ENCODE data around the gene TCIRG1.

The TCIRG1 gene

GRCh38 chr11:67997475-67997921 is 41.3 kb upstream of the TCIRG1 start:
- Histone ChIP-seq H3K9me3 (ENCODE audit: control insufficient read depth, insufficient read depth, low read length) (no peaks in the 10 kb centered on the region), H3K4me1 (ENCODE audit: control insufficient read depth, insufficient read depth, low read length) (peaks cover 6% of the 10 kb centered on the region), H3K36me3 (ENCODE audit: control insufficient read depth, insufficient read depth, low read length) (no peaks in the 10 kb centered on the region; the same call in 1 of the 2 replicates), H3K4me3 (ENCODE audit: low read length) (no peak overlapping the region), H3K27me3 (ENCODE audit: control insufficient read depth, insufficient read depth, low read length) (no peaks in the 10 kb centered on the region), H3K27ac (ENCODE audit: low read length) (no peak overlapping the region)
- WGBS (ENCODE audit: insufficient coverage, insufficient read length), result no CpG with 5 or more reads among the region's 29 CpGs
- DNase-seq (ENCODE audit: low read depth, low spot score), result no peak

DNA sequence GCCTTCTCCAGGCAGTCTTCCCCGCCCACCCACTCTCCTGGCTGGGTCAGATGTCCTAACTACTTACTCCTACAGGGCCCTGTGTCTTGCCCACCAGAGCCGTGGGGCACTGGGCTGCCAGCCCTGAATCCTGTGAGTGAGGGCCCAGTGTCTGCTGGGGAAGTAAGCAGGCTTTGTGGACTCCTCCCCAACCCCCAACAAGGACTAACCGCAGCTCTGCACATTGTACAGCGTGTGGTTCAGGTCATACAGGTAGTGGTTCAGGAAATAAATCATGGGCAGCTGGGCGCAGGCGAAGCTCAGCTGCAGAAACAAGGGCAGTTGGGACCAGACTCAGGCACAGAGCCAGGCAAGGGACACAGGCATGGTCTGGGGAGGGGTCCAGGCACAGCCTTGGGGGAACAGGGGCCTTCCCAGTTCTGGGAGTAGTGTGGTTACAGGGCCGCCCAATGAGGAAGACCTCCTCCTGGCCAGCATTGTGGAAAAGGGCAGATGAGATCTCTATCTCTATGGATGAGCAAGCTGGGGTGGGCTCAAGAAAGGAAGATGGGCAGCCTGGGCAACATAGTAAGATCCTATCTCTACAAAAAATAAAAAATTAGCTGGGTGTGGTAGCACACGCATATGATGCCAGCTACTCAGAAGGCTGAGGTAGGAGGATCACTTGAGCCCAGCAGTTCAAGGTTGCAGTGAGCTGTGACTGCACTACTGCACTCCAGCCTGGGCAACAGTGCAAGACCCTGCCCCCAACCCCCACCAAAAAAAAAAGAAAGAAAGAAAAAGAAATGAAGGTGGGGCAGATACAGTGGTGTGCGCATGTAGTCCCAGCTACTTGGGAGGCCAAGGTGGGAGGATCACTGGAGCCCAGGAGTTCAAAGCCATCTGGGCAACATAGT is 40.4 kb upstream of the TCIRG1 start:
- peaks cover 8% of the 10 kb centered on the region for H3K4me1 ChIP-seq (ENCODE audit: control insufficient read depth, insufficient read depth, low read length)
- no peaks in the 10 kb centered on the region; the same call in 1 of the 2 replicates for H3K36me3 ChIP-seq (ENCODE audit: control insufficient read depth, insufficient read depth, low read length)
- H3K27ac ChIP-seq (ENCODE audit: low read length), result no peak overlapping the region
- no peaks in the 10 kb centered on the region for H3K27me3 ChIP-seq (ENCODE audit: control insufficient read depth, insufficient read depth, low read length)
- no peak for DNase-seq (ENCODE audit: low read depth, low spot score)
- no peak overlapping the region for H3K4me3 ChIP-seq (ENCODE audit: low read length)
- H3K9me3 ChIP-seq (ENCODE audit: control insufficient read depth, insufficient read depth, low read length), result no peaks in the 10 kb centered on the region
- no CpG with 5 or more reads among the region's 9 CpGs for WGBS (ENCODE audit: insufficient coverage, insufficient read length)

DNA sequence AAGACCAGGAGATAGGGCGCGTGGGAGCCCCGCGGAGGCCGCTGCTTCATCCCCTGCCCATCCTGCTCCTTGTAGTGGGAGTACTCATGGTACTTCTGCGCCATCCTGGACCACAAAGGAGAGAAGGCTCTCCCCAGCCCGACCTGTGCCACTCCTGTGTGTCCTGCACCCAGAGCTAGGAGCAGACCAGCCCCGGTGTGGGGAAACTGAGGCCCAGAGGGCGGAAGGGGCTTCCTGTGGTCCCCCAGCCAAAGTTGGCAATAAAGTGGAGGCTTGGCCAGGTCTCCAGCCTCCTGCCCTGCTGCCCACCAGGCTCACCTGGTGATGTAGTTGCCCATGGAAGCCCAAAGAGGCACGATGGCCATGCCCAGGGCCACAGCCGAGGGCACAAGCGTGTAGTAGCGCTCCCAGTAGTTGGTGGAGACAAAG is 39.6 kb upstream of the TCIRG1 start:
- Histone ChIP-seq H3K4me1 (ENCODE audit: control insufficient read depth, insufficient read depth, low read length) (peaks cover 8% of the 10 kb centered on the region), H3K9me3 (ENCODE audit: control insufficient read depth, insufficient read depth, low read length) (no peaks in the 10 kb centered on the region), H3K36me3 (ENCODE audit: control insufficient read depth, insufficient read depth, low read length) (no peaks in the 10 kb centered on the region; the same call in 1 of the 2 replicates), H3K27ac (ENCODE audit: low read length) (no peak overlapping the region), H3K27me3 (ENCODE audit: control insufficient read depth, insufficient read depth, low read length) (no peaks in the 10 kb centered on the region), H3K4me3 (ENCODE audit: low read length) (no peak overlapping the region)
- no CpG with 5 or more reads among the region's 13 CpGs for WGBS (ENCODE audit: insufficient coverage, insufficient read length)
- DNase-seq (ENCODE audit: low read depth, low spot score), result no peak

GRCh38 chr11:67999704-68000103 is 39.1 kb upstream of the TCIRG1 start:
- Histone ChIP-seq H3K27me3 (ENCODE audit: control insufficient read depth, insufficient read depth, low read length) (no peaks in the 10 kb centered on the region), H3K27ac (ENCODE audit: low read length) (no peak overlapping the region), H3K4me3 (ENCODE audit: low read length) (no peak overlapping the region), H3K4me1 (ENCODE audit: control insufficient read depth, insufficient read depth, low read length) (peaks cover 11% of the 10 kb centered on the region), H3K36me3 (ENCODE audit: control insufficient read depth, insufficient read depth, low read length) (no peaks in the 10 kb centered on the region; the same call in 1 of the 2 replicates), H3K9me3 (ENCODE audit: control insufficient read depth, insufficient read depth, low read length) (no peaks in the 10 kb centered on the region)
- DNase-seq (ENCODE audit: low read depth, low spot score), result no peak
- WGBS (ENCODE audit: insufficient coverage, insufficient read length), result no CpG with 5 or more reads among the region's 5 CpGs

- no peak overlapping the region for H3K4me3 ChIP-seq (ENCODE audit: low read length)
- no peak for DNase-seq (ENCODE audit: low read depth, low spot score)
- peaks cover 6% of the 10 kb centered on the region for H3K4me1 ChIP-seq (ENCODE audit: control insufficient read depth, insufficient read depth, low read length)
- no peaks in the 10 kb centered on the region; the same call in 1 of the 2 replicates for H3K36me3 ChIP-seq (ENCODE audit: control insufficient read depth, insufficient read depth, low read length)
- H3K27ac ChIP-seq (ENCODE audit: low read length), result no peak overlapping the region
- no peaks in the 10 kb centered on the region for H3K9me3 ChIP-seq (ENCODE audit: control insufficient read depth, insufficient read depth, low read length)
- no CpG with 5 or more reads among the region's 9 CpGs for WGBS (ENCODE audit: insufficient coverage, insufficient read length)
- no peaks in the 10 kb centered on the region for H3K27me3 ChIP-seq (ENCODE audit: control insufficient read depth, insufficient read depth, low read length)
Observed at GRCh38 chr11:68002575-68002937, 36.3 kb upstream of the TCIRG1 start.

DNA sequence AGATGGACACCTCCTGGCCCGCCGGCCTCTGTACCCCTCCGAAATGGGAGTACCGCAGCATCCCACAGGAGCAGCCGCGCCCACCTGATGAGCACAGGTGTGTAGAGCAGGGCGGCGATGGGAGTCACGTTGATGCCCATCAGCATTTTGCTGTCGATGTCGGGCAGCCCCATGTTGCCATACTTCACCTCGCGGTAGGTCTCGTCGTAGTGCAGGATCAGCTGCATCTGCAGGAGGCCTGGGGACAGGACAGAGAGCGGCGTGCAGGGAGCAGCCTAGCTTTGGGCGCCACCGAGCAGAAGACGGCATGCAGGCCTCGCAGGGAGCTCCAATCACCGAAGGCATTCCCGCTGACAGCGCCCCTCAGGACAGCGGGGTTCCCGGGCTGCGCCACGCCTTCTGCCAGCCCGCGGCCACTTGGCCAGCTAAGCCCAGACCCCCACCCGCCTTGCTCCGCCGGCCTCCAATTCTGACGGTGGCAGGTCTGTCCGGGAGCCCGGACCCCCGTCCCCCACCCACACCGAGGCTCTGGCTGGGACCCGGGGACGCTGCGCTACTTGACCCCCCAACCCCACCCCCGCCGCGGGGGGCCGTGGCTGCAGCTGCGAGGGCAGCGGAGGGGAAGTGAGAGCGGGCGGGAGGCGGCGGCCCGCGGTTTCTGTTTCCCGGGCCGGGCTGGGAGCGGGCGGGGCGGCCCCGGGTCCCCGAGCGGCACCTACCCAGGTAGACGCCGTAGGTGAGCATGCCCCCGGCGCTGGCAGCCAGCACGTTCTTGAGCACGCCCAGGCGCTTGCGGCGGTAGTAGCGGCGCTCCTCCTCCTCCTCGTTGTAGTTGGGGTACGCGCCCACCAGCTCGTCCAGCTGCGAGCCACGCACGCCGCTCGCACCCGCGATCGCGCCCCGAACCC is 35.6 kb upstream of the TCIRG1 start:
- no peaks in the 10 kb centered on the region for H3K27me3 ChIP-seq (ENCODE audit: control insufficient read depth, insufficient read depth, low read length)
- peak overlapping the region; percentile 57; the same call in 1 of the 2 replicates for H3K4me3 ChIP-seq (ENCODE audit: low read length)
- no peaks in the 10 kb centered on the region for H3K36me3 ChIP-seq (ENCODE audit: control insufficient read depth, insufficient read depth, low read length)
- H3K9me3 ChIP-seq (ENCODE audit: control insufficient read depth, insufficient read depth, low read length), result no peaks in the 10 kb centered on the region
- H3K4me1 ChIP-seq (ENCODE audit: control insufficient read depth, insufficient read depth, low read length), result peaks cover 5% of the 10 kb centered on the region
- H3K27ac ChIP-seq (ENCODE audit: low read length), result no peak overlapping the region
- no CpG with 5 or more reads among the region's 86 CpGs for WGBS (ENCODE audit: insufficient coverage, insufficient read length)
- no peak for DNase-seq (ENCODE audit: low read depth, low spot score)

GRCh38 chr11:68003846-68004550 is 34.8 kb upstream of the TCIRG1 start, which contains the start of gene UNC93B1:
Gene UNC93B1, minus strand, starts transcription at chr11:68004097. Its CDS starts 54 bp downstream, at chr11:68004043.
- no peaks in the 10 kb centered on the region for H3K27me3 ChIP-seq (ENCODE audit: control insufficient read depth, insufficient read depth, low read length)
- peaks cover 5% of the 10 kb centered on the region for H3K4me1 ChIP-seq (ENCODE audit: control insufficient read depth, insufficient read depth, low read length)
- H3K4me3 ChIP-seq (ENCODE audit: low read length), result peak within 1 kb of the TSS; percentile 57; the same call in 1 of the 2 replicates
- WGBS (ENCODE audit: insufficient coverage, insufficient read length), result no CpG with 5 or more reads among the region's 64 CpGs
- H3K9me3 ChIP-seq (ENCODE audit: control insufficient read depth, insufficient read depth, low read length), result no peaks in the 10 kb centered on the region
- H3K36me3 ChIP-seq (ENCODE audit: control insufficient read depth, insufficient read depth, low read length), result no peaks in the 10 kb centered on the region
- H3K27ac ChIP-seq (ENCODE audit: low read length), result no peak within 1 kb of the TSS
- no peak for DNase-seq (ENCODE audit: low read depth, low spot score)

- H3K4me3 ChIP-seq (ENCODE audit: low read length), result peak overlapping the region; percentile 57; the same call in 1 of the 2 replicates
- WGBS (ENCODE audit: insufficient coverage, insufficient read length), result no CpG with 5 or more reads among the region's 14 CpGs
Observed at GRCh38 chr11:68004551-68005335, 34.1 kb upstream of the TCIRG1 start.

GRCh38 chr11:68006606-68007166 is 32.1 kb upstream of the TCIRG1 start:
- Histone ChIP-seq H3K27me3 (ENCODE audit: control insufficient read depth, insufficient read depth, low read length) (no peaks in the 10 kb centered on the region), H3K9me3 (ENCODE audit: control insufficient read depth, insufficient read depth, low read length) (no peaks in the 10 kb centered on the region), H3K4me1 (ENCODE audit: control insufficient read depth, insufficient read depth, low read length) (peaks cover 12% of the 10 kb centered on the region), H3K36me3 (ENCODE audit: control insufficient read depth, insufficient read depth, low read length) (no peaks in the 10 kb centered on the region), H3K4me3 (ENCODE audit: low read length) (no peak overlapping the region), H3K27ac (ENCODE audit: low read length) (no peak overlapping the region)
- no CpG with 5 or more reads among the region's 7 CpGs for WGBS (ENCODE audit: insufficient coverage, insufficient read length)
- DNase-seq (ENCODE audit: low read depth, low spot score), result no peak

More at GRCh38 chr11:68004551-68005335, 34.1 kb upstream of the TCIRG1 start:
- Histone ChIP-seq H3K27me3 (ENCODE audit: control insufficient read depth, insufficient read depth, low read length) (no peaks in the 10 kb centered on the region), H3K27ac (ENCODE audit: low read length) (no peak overlapping the region), H3K9me3 (ENCODE audit: control insufficient read depth, insufficient read depth, low read length) (no peaks in the 10 kb centered on the region), H3K4me1 (ENCODE audit: control insufficient read depth, insufficient read depth, low read length) (peaks cover 5% of the 10 kb centered on the region), H3K36me3 (ENCODE audit: control insufficient read depth, insufficient read depth, low read length) (no peaks in the 10 kb centered on the region)
- DNase-seq (ENCODE audit: low read depth, low spot score), result no peak
